OCI-LY3 (cell line): ENCODE results near the gene NLGN4Y.

Experiments
- CTCF ChIP-seq: fragments of 200-600, 300-600 bp; sonication (generic); IDR thresholded peaks from 2 replicates; pipeline ENCODE4 v1.5.1; 2014; ENCODE audit warnings: antibody characterized with exemption, low read length, low read depth
- EZH2phosphoT487 ChIP-seq: fragments of 200-600 bp; shearing (Covaris generic); IDR thresholded peaks from 2 replicates; pipeline ENCODE4 v1.6.1; 2018; ENCODE audit warnings: antibody characterized with exemption, mixed run types, low read depth

DNA sequence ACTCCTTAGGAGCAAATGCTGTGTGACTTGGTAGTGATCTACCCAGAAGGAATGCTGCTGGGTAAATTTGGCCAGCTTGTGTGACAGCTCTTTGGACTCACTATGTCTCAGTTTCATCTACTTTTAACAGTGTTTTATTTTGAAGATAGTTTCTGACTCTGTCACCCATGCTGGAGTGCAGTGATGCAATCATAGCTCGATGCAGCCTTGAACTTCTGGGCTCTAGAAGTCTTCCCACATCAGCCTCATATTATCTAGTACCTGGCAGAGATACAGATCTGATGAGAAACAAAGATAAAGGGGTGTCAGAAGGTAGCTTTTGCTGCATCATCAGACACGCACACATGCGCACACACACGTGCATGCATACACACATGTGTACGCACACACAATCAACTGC, 19.2 kb downstream of the NLGN4Y start:
- TF ChIP-seq CTCF (no peak), EZH2phosphoT487 (no peak)
